Measurements from ENCODE around the gene ADGRG7.

The ADGRG7 gene

DNA sequence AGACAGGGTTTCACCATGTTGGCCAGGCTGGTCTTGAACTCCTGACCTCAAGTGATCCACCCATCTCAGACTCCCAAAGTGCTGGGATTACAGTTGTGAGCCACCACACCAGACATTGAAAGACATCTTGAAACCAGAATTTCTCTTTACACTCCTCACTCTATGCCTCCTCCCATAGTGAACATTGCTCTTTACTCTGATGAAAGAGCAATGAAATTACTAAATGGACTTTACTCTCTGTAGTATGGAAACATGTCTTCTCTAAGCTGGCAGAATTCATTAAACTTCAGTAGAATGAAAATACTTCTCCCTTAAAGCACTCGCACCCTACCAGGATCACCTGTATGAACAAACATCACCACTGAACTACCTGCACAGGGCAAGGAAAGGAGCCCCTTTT, 72.1 kb downstream of the ADGRG7 start:
- DNase-seq (ENCODE audit: low read depth), result no peak
- no peak overlapping the region for H3K4me3 ChIP-seq (ENCODE audit: control insufficient read depth, low read depth, low read length)
- TF ChIP-seq, protein P1, sequence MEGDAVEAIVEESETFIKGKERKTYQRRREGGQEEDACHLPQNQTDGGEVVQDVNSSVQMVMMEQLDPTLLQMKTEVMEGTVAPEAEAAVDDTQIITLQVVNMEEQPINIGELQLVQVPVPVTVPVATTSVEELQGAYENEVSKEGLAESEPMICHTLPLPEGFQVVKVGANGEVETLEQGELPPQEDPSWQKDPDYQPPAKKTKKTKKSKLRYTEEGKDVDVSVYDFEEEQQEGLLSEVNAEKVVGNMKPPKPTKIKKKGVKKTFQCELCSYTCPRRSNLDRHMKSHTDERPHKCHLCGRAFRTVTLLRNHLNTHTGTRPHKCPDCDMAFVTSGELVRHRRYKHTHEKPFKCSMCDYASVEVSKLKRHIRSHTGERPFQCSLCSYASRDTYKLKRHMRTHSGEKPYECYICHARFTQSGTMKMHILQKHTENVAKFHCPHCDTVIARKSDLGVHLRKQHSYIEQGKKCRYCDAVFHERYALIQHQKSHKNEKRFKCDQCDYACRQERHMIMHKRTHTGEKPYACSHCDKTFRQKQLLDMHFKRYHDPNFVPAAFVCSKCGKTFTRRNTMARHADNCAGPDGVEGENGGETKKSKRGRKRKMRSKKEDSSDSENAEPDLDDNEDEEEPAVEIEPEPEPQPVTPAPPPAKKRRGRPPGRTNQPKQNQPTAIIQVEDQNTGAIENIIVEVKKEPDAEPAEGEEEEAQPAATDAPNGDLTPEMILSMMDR (IDR thresholded peaks at IDR 0.05; ENCODE audit: control insufficient read depth, insufficient read depth, low read depth, low read length, missing control alignments), result no peak

GRCh38 chr3:100682056-100682853, 72.9 kb downstream of the ADGRG7 start:
- DNase-seq (ENCODE audit: low read depth), result no peak
- H3K4me3 ChIP-seq (ENCODE audit: control insufficient read depth, low read depth, low read length), result no peak overlapping the region
- TF ChIP-seq, protein P1 (IDR thresholded peaks at IDR 0.05; ENCODE audit: control insufficient read depth, insufficient read depth, low read depth, low read length, missing control alignments), result no peak

DNA sequence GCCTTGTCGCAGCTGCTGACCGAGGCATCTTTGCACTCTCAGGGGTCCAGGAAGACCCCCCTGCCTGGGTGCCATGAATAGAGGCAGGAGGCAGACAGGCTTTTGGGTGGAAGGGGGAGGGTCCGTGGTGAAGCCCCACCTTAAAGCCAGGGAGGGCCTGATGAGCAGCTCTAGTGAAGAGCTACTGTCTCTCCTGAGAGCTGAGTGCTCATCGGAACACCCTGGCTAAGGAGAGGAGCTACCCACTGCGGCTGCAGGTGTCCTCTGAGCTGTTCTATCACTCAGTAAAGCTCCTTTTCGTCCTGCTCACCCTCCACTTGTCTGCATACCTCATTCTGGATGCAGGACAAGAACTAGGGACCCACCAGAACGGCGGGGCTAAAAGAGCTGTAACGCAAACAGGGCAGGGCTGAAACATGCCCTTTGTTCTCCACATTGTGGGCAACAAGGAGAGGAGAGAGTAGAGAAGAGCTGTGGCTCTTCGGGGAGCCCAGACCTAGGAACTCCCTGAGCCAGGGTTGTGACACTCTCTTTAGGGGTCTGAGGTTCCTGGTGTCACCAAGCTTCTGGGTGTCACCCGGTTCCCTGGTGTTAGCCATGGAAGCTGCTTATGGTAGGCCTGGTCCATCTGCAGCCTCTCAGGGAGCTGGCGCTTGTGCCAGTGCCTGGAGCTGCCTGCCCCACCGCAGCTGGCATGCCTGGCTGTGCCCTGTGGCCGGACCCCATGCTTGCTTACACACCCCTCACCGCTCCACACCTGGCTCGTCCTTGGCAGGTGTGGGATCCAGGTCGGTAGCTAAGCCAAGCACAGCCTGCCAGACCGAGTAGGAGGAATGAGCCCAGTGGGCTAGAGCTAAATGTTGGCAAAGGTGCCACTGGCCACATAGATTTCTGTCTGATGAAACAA, 73.7 kb downstream of the ADGRG7 start:
- TF ChIP-seq, protein P1 (IDR thresholded peaks at IDR 0.05; ENCODE audit: control insufficient read depth, insufficient read depth, low read depth, low read length, missing control alignments), result no peak
- DNase-seq (ENCODE audit: low read depth), result no peak
- H3K4me3 ChIP-seq (ENCODE audit: control insufficient read depth, low read depth, low read length), result no peak overlapping the region

DNA sequence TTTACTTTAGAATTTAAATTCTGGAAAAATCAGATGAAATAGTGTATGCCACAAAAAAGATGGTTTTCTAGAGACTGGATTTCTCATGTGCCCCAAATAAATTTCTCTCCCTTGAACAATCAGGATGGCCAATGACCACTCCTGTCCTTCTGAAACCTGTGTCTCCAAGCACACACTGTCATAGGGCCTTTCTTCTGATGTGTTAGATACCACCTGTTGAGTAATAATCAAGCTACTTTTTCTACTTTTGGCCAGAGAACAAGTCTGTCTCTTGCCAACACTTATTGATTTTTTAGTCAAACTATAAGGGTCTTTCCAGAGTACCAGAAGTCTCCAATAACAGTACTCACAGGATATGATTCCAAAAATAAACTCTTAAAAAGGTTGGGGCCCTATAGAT, 83.8 kb downstream of the ADGRG7 start:
- TF ChIP-seq, protein P1 (IDR thresholded peaks at IDR 0.05; ENCODE audit: control insufficient read depth, insufficient read depth, low read depth, low read length, missing control alignments), result no peak
- DNase-seq (ENCODE audit: low read depth), result no peak
- H3K4me3 ChIP-seq (ENCODE audit: control insufficient read depth, low read depth, low read length), result no peak overlapping the region

GRCh38 chr3:100695696-100696095, 86.3 kb downstream of the ADGRG7 start:
- DNase-seq (ENCODE audit: low read depth), result no peak
- H3K4me3 ChIP-seq (ENCODE audit: control insufficient read depth, low read depth, low read length), result no peak overlapping the region
- TF ChIP-seq, protein P1 (IDR thresholded peaks at IDR 0.05; ENCODE audit: control insufficient read depth, insufficient read depth, low read depth, low read length, missing control alignments), result no peak

- DNase-seq (ENCODE audit: low read depth), result no peak
- no peak overlapping the region for H3K4me3 ChIP-seq (ENCODE audit: control insufficient read depth, low read depth, low read length)
- TF ChIP-seq, protein P1 (IDR thresholded peaks at IDR 0.05; ENCODE audit: control insufficient read depth, insufficient read depth, low read depth, low read length, missing control alignments), result no peak
Measured at GRCh38 chr3:100696161-100696560, 86.8 kb downstream of the ADGRG7 start.

All from AG09309 (cell line).